HepG2 (cell line): ENCODE measurements around the gene CYTH2. TPM values are rescaled to one million over a fixed set of nuclear protein-coding genes. Genes with fewer than 3 reads are reported as not detected.
A peak's percentile ranks its signal among the peaks of the same experiment; 100 is the strongest.

ENCODE experiments used
- AGO1 ChIP-seq: fragments of 200-400 bp; formaldehyde crosslinking; IDR thresholded peaks from 2 replicates; pipeline ENCODE4 v1.6.1; 2017; ENCODE audit warnings: mild to moderate bottlenecking, low read depth, low read length, moderate library complexity; ENCODE audit not compliant: poor library complexity, severe bottlenecking
- ARNTL ChIP-seq: sonication (generic); formaldehyde crosslinking; IDR thresholded peaks from 2 replicates; pipeline ENCODE4 v1.4.0; 2020; ENCODE audit warnings: mild to moderate bottlenecking, missing genetic modification reagents
- ATF7 ChIP-seq, 2 experiments: fragments of 450-650 bp in 1 of 2; sonication (generic) in 1 of 2; formaldehyde crosslinking in 1 of 2; IDR thresholded peaks; 2 replicates each; pipeline versions ENCODE4 v1.4.0 to v1.6.1; 2016 to 2020; ENCODE audit warnings: antibody characterized with exemption in 1 of 2, mild to moderate bottlenecking in 1 of 2, missing genetic modification reagents in 1 of 2
- CENPX ChIP-seq: sonication (generic); formaldehyde crosslinking; IDR thresholded peaks from 2 replicates; pipeline ENCODE4 v1.9.0; 2021; ENCODE audit warnings: mild to moderate bottlenecking, missing genetic modification reagents, moderate library complexity
- FOXC1 ChIP-seq: sonication (generic); formaldehyde crosslinking; IDR thresholded peaks from 2 replicates; pipeline ENCODE4 v1.8.0; 2022; ENCODE audit warnings: mild to moderate bottlenecking, missing genetic modification reagents, borderline replicate concordance
- MLLT10 ChIP-seq: sonication (generic); formaldehyde crosslinking; IDR thresholded peaks from 2 replicates; pipeline ENCODE4 v1.4.0; 2020; ENCODE audit warnings: missing genetic modification reagents
- MXI1 ChIP-seq: IDR thresholded peaks from 3 replicates; pipeline ENCODE4 v1.6.1; 2012; ENCODE audit warnings: low read depth, low read length, inconsistent platforms, borderline replicate concordance
- NFE2 ChIP-seq: sonication (generic); formaldehyde crosslinking; IDR thresholded peaks from 2 replicates; pipeline ENCODE4 v1.4.0; 2020; ENCODE audit warnings: missing genetic modification reagents
- NR2F6 ChIP-seq, 2 experiments: IDR thresholded peaks; 2 replicates each; pipeline ENCODE4 v1.6.1; 2016; ENCODE audit warnings: antibody characterized with exemption in 1 of 2, mild to moderate bottlenecking in 1 of 2
- TEAD2 ChIP-seq: sonication (generic); formaldehyde crosslinking; IDR thresholded peaks from 2 replicates; pipeline ENCODE4 v1.9.0; 2021; ENCODE audit warnings: missing genetic modification reagents
- ZFP36L1 ChIP-seq: sonication (generic); formaldehyde crosslinking; IDR thresholded peaks from 2 replicates; pipeline ENCODE4 v1.8.0; 2022; ENCODE audit warnings: mild to moderate bottlenecking, missing genetic modification reagents, moderate library complexity
- ZNF282 ChIP-seq: fragments of 450-650 bp; IDR thresholded peaks from 2 replicates; pipeline ENCODE4 v1.6.1; 2018; ENCODE audit not compliant: partially characterized antibody
- polyA plus RNA-seq, 8 experiments: library from polyadenylated mRNA; depleted of rRNA in 3 of 8; stranded (reverse) in 7 of 8; unstranded in 1 of 8; fragments of >200 nt; fragmentation: Illumina TruSeq in 4 of 8; extraction: Trizol in 4 of 8; gene quantifications; 2 replicates each; pipeline versions ENCODE4 v1.2.1 to v1.2.3, GENCODE V29; 2011 to 2016; ENCODE audit warnings: low read depth in 4 of 8, missing spikeins in 1 of 8, mixed read lengths in 1 of 8; ENCODE audit not compliant: insufficient read depth in 1 of 8
- total RNA-seq, 5 experiments: library from RNA; depleted of rRNA; stranded (reverse); fragments of >200 nt; fragmentation: Illumina TruSeq; extraction: Trizol; gene quantifications; 2 replicates each; pipeline ENCODE4 v1.2.3, GENCODE V29; 2016; ENCODE audit warnings: low read depth in 1 of 5
- TF ChIP-seq, protein P1 (sequence below): sonication (generic); formaldehyde crosslinking; IDR thresholded peaks from 2 replicates; pipeline ENCODE4 v1.4.0; 2020; ENCODE audit warnings: missing genetic modification reagents, mild to moderate bottlenecking, borderline replicate concordance
- TF ChIP-seq, protein P2 (sequence below): sonication (generic); formaldehyde crosslinking; IDR thresholded peaks from 2 replicates; pipeline ENCODE4 v1.4.0; 2020; ENCODE audit warnings: missing genetic modification reagents
- TF ChIP-seq, protein P3 (sequence below): sonication (generic); formaldehyde crosslinking; IDR thresholded peaks from 2 replicates; pipeline ENCODE4 v1.4.0; 2020; ENCODE audit warnings: missing genetic modification reagents, borderline replicate concordance
- TF ChIP-seq, protein P4 (sequence below): sonication (generic); formaldehyde crosslinking; IDR thresholded peaks from 2 replicates; pipeline ENCODE4 v1.8.0; 2022; ENCODE audit warnings: missing genetic modification reagents, mild to moderate bottlenecking, borderline replicate concordance
- TF ChIP-seq, protein P5 (sequence below): sonication (generic); formaldehyde crosslinking; IDR thresholded peaks from 2 replicates; pipeline ENCODE4 v1.4.0; 2020; ENCODE audit warnings: missing genetic modification reagents; ENCODE audit errors: not compliant biosample characterization

CYTH2 gene
- total and polyA plus RNA-seq, 2 of the 13 experiments (the other 11 are each of a cell fraction or from before 2014, with no cell fraction given) = 16.5 to 39.3 TPM

DNA sequence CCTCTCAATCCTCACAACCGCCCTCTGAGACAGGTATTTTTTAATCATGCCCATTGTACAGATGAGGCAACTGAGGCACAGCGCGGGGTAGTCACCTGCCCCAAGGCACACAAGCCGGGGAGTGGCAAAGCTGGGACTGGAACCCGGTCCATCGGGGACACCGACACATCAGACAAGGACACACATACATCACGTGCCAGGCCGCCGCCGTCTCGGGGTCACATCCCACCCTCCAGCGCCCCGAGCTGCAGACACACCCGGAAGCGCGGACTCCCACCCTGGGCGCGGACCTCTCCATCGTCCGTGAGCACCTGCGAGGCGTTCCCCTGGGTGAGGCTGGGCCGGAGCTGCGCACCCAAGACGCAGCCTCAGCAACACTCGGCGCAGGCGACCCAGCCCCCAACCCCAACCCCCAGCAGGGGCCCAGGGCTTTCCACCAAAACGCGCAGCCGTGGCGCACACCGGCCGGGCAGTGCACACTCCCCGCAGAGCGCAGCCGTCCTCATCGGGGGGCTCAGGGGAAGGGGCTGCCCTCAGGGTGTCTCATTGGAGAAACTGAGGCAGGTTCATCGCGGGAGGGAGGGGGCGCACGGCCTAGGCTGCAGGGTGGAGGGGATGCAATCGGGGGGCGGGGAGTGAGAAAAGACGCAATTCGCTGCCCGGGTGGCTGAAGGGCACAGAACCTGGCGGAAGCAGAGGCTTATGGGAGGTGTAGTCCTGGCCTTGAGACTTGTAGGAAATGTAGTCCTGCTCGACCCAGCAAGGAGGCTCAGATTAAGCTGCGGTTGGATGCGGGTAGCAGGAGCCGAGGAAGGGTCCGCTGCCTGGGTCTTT lies 44.3 kb downstream of the CYTH2 start (continued):
- TF ChIP-seq, protein P1, sequence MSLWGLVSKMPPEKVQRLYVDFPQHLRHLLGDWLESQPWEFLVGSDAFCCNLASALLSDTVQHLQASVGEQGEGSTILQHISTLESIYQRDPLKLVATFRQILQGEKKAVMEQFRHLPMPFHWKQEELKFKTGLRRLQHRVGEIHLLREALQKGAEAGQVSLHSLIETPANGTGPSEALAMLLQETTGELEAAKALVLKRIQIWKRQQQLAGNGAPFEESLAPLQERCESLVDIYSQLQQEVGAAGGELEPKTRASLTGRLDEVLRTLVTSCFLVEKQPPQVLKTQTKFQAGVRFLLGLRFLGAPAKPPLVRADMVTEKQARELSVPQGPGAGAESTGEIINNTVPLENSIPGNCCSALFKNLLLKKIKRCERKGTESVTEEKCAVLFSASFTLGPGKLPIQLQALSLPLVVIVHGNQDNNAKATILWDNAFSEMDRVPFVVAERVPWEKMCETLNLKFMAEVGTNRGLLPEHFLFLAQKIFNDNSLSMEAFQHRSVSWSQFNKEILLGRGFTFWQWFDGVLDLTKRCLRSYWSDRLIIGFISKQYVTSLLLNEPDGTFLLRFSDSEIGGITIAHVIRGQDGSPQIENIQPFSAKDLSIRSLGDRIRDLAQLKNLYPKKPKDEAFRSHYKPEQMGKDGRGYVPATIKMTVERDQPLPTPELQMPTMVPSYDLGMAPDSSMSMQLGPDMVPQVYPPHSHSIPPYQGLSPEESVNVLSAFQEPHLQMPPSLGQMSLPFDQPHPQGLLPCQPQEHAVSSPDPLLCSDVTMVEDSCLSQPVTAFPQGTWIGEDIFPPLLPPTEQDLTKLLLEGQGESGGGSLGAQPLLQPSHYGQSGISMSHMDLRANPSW = no peak
- TF ChIP-seq NR2F6 (IDR thresholded peaks at IDR 0.05) = no peak
- 0 out of 2 replicates have a peak, but pooled peaks have one; percentile 9 for TF ChIP-seq NR2F6 (CRISPR knock-in tag; IDR thresholded peaks at IDR 0.05)
- TF ChIP-seq ZNF282 = no peak
- TF ChIP-seq, protein P2, sequence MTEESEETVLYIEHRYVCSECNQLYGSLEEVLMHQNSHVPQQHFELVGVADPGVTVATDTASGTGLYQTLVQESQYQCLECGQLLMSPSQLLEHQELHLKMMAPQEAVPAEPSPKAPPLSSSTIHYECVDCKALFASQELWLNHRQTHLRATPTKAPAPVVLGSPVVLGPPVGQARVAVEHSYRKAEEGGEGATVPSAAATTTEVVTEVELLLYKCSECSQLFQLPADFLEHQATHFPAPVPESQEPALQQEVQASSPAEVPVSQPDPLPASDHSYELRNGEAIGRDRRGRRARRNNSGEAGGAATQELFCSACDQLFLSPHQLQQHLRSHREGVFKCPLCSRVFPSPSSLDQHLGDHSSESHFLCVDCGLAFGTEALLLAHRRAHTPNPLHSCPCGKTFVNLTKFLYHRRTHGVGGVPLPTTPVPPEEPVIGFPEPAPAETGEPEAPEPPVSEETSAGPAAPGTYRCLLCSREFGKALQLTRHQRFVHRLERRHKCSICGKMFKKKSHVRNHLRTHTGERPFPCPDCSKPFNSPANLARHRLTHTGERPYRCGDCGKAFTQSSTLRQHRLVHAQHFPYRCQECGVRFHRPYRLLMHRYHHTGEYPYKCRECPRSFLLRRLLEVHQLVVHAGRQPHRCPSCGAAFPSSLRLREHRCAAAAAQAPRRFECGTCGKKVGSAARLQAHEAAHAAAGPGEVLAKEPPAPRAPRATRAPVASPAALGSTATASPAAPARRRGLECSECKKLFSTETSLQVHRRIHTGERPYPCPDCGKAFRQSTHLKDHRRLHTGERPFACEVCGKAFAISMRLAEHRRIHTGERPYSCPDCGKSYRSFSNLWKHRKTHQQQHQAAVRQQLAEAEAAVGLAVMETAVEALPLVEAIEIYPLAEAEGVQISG = peak; percentile 78
- TF ChIP-seq, protein P3, sequence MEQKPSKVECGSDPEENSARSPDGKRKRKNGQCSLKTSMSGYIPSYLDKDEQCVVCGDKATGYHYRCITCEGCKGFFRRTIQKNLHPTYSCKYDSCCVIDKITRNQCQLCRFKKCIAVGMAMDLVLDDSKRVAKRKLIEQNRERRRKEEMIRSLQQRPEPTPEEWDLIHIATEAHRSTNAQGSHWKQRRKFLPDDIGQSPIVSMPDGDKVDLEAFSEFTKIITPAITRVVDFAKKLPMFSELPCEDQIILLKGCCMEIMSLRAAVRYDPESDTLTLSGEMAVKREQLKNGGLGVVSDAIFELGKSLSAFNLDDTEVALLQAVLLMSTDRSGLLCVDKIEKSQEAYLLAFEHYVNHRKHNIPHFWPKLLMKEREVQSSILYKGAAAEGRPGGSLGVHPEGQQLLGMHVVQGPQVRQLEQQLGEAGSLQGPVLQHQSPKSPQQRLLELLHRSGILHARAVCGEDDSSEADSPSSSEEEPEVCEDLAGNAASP (CRISPR knock-in tag) = no peak
- TF ChIP-seq ARNTL = no peak
- TF ChIP-seq AGO1 = no peak
- TF ChIP-seq NFE2 = no peak
- TF ChIP-seq, protein P4, sequence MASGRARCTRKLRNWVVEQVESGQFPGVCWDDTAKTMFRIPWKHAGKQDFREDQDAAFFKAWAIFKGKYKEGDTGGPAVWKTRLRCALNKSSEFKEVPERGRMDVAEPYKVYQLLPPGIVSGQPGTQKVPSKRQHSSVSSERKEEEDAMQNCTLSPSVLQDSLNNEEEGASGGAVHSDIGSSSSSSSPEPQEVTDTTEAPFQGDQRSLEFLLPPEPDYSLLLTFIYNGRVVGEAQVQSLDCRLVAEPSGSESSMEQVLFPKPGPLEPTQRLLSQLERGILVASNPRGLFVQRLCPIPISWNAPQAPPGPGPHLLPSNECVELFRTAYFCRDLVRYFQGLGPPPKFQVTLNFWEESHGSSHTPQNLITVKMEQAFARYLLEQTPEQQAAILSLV = 0 out of 2 replicates have a peak, but pooled peaks have one; percentile 30
- no peak for TF ChIP-seq ZFP36L1 (CRISPR knock-in tag)
- TF ChIP-seq, protein P5, sequence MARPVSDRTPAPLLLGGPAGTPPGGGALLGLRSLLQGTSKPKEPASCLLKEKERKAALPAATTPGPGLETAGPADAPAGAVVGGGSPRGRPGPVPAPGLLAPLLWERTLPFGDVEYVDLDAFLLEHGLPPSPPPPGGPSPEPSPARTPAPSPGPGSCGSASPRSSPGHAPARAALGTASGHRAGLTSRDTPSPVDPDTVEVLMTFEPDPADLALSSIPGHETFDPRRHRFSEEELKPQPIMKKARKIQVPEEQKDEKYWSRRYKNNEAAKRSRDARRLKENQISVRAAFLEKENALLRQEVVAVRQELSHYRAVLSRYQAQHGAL = no peak
- no peak for TF ChIP-seq MXI1
- TF ChIP-seq CENPX (CRISPR knock-in tag) = no peak
- no peak for TF ChIP-seq ATF7 (IDR thresholded peaks at IDR 0.05)
- no peak for TF ChIP-seq ATF7 (CRISPR knock-in tag; IDR thresholded peaks at IDR 0.05)
- no peak for TF ChIP-seq MLLT10 (CRISPR knock-in tag)
- no peak for TF ChIP-seq TEAD2 (CRISPR knock-in tag)
- no peak for TF ChIP-seq FOXC1 (CRISPR knock-in tag)
